ENCODE measurements around the gene SELENOW.
"Not testable (repeated sequence)": the region's sequence is repeated elsewhere in the genome, so short reads cannot be mapped to it uniquely, and the experiment has no call there.

Gene SELENOW

DNA sequence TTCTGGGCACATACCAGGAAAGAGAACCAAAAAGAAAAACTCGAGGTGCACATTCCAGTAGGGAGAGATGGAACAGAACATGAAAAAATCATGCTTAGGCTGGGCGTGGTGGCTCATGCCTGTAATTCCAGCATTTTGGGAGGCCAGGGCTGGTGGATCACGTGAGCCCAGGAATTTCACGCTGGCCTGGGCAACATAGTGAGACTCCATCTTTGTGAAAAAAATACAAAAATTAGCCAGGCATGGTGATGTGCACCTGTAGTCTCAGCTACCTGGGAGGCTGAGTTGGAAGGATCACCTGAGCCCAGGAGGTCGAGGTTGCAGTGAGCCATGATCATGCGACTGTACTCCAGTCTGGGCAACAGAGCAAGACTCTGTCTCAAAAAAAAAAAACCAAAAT is 7.2 kb upstream of the SELENOW start:
- DNase-seq; H2BK120ac ChIP-seq (ENCODE audit: low read depth, low read length); H3K18ac ChIP-seq (ENCODE audit: low read length); H4K5ac ChIP-seq (ENCODE audit: low read length); H2BK15ac ChIP-seq (replicated peaks; ENCODE audit: low read depth); H3K4ac ChIP-seq (ENCODE audit: low read depth, low read length); H3K4me1 ChIP-seq (ENCODE audit: control insufficient read depth, low read depth, low read length); H3K4me3 ChIP-seq (ENCODE audit: low read length); H3K79me2 ChIP-seq (ENCODE audit: control insufficient read depth, insufficient read depth, low read length); H3K23ac ChIP-seq (ENCODE audit: low read length); H3K56ac ChIP-seq (ENCODE audit: low read length); H3K27me3 ChIP-seq (ENCODE audit: insufficient read depth, low read length, poor library complexity); H3K36me3 ChIP-seq (ENCODE audit: control insufficient read depth, insufficient read depth, low read length); H2BK5ac ChIP-seq (ENCODE audit: low read length); H2AK5ac ChIP-seq (ENCODE audit: low read length); H3K9ac ChIP-seq (ENCODE audit: low read length); H3K27ac ChIP-seq (ENCODE audit: low read depth, low read length); H3K79me1 ChIP-seq (ENCODE audit: low read length); H4K8ac ChIP-seq (ENCODE audit: low read depth, low read length); H3K4me2 ChIP-seq (ENCODE audit: low read length): not testable (repeated sequence)
- no CpG with 5 or more reads among the region's 6 CpGs for WGBS (ENCODE audit: extremely low coverage, insufficient coverage, low lambda C conversion rate)

GRCh38 chr19:47776568-47776967 is 1.9 kb upstream of the SELENOW start:
- no peak overlapping the region for H2BK5ac ChIP-seq (ENCODE audit: low read length)
- no peak overlapping the region for H3K27ac ChIP-seq (ENCODE audit: low read depth, low read length)
- no peak overlapping the region for H2BK15ac ChIP-seq (replicated peaks; ENCODE audit: low read depth)
- H3K4me3 ChIP-seq (ENCODE audit: low read length) = no peak overlapping the region
- H2AK5ac ChIP-seq (ENCODE audit: low read length) = no peak overlapping the region
- H3K18ac ChIP-seq (ENCODE audit: low read length) = no peak overlapping the region
- H3K79me1 ChIP-seq (ENCODE audit: low read length) = peaks cover 16% of the 10 kb centered on the region
- no peak overlapping the region for H3K4me2 ChIP-seq (ENCODE audit: low read length)
- peak; percentile 82 for DNase-seq
- H3K4ac ChIP-seq (ENCODE audit: low read depth, low read length) = no peak overlapping the region
- no peaks in the 10 kb centered on the region for H3K27me3 ChIP-seq (ENCODE audit: insufficient read depth, low read length, poor library complexity)
- no peaks in the 10 kb centered on the region for H3K4me1 ChIP-seq (ENCODE audit: control insufficient read depth, low read depth, low read length)
- H4K8ac ChIP-seq (ENCODE audit: low read depth, low read length) = no peak overlapping the region
- no peak overlapping the region for H3K56ac ChIP-seq (ENCODE audit: low read length)
- H3K23ac ChIP-seq (ENCODE audit: low read length) = no peak overlapping the region
- no peak overlapping the region for H4K5ac ChIP-seq (ENCODE audit: low read length)
- no peak overlapping the region for H3K9ac ChIP-seq (ENCODE audit: low read length)
- H3K36me3 ChIP-seq (ENCODE audit: control insufficient read depth, insufficient read depth, low read length) = peaks cover 9% of the 10 kb centered on the region
- peaks cover 30% of the 10 kb centered on the region for H3K79me2 ChIP-seq (ENCODE audit: control insufficient read depth, insufficient read depth, low read length)
- WGBS (ENCODE audit: extremely low coverage, insufficient coverage, low lambda C conversion rate) = no CpG with 5 or more reads among the region's 4 CpGs
- no peak overlapping the region for H2BK120ac ChIP-seq (ENCODE audit: low read depth, low read length)

- peak overlapping the region; percentile 99 for H3K9ac ChIP-seq (ENCODE audit: low read length)
- WGBS (ENCODE audit: extremely low coverage, insufficient coverage, low lambda C conversion rate) = no CpG with 5 or more reads among the region's 23 CpGs
- not testable (repeated sequence) for H4K8ac ChIP-seq (ENCODE audit: low read depth, low read length); H2BK15ac ChIP-seq (replicated peaks; ENCODE audit: low read depth); H3K4me3 ChIP-seq (ENCODE audit: low read length); H3K4me2 ChIP-seq (ENCODE audit: low read length); H3K27me3 ChIP-seq (ENCODE audit: insufficient read depth, low read length, poor library complexity); H2BK120ac ChIP-seq (ENCODE audit: low read depth, low read length); H3K27ac ChIP-seq (ENCODE audit: low read depth, low read length); H2BK5ac ChIP-seq (ENCODE audit: low read length); DNase-seq; H3K4me1 ChIP-seq (ENCODE audit: control insufficient read depth, low read depth, low read length); H2AK5ac ChIP-seq (ENCODE audit: low read length); H4K5ac ChIP-seq (ENCODE audit: low read length); H3K23ac ChIP-seq (ENCODE audit: low read length)
- H3K18ac ChIP-seq (ENCODE audit: low read length) = peak overlapping the region; percentile 2
- peaks cover 32% of the 10 kb centered on the region for H3K79me2 ChIP-seq (ENCODE audit: control insufficient read depth, insufficient read depth, low read length)
- peaks cover 11% of the 10 kb centered on the region for H3K36me3 ChIP-seq (ENCODE audit: control insufficient read depth, insufficient read depth, low read length)
- H3K79me1 ChIP-seq (ENCODE audit: low read length) = peaks cover 17% of the 10 kb centered on the region
- H3K4ac ChIP-seq (ENCODE audit: low read depth, low read length) = peak overlapping the region; percentile 49
- peak overlapping the region; percentile 100 for H3K56ac ChIP-seq (ENCODE audit: low read length)
Measured at GRCh38 chr19:47777245-47778048, 1.1 kb upstream of the SELENOW start.

DNA sequence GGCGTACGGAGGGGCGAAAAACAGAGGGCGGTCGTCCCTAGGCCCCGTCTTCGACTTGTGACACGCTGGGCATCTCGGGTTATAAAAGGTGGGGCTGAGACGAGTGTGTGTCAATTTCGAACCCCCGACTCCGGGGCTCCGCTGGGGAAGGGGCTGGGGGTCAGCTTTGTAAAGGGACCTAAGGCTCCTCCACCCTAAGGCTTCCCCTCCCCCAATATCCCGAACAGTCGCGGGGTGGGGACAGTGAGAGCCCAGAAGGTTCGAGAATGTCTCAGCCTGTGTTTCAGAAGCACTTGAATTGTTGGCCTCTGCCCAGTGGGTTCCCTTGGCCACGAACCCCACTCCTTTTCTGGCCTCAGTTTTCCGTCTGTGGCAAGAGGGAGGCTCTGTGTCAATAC is 450 bp downstream of the SELENOW start:
- DNase-seq = no peak
- no peak overlapping the region for H4K5ac ChIP-seq (ENCODE audit: low read length)
- peak overlapping the region; percentile 57 for H3K27ac ChIP-seq (ENCODE audit: low read depth, low read length)
- WGBS (ENCODE audit: extremely low coverage, insufficient coverage, low lambda C conversion rate) = no CpG with 5 or more reads among the region's 20 CpGs
- peak overlapping the region; percentile 41 for H2BK5ac ChIP-seq (ENCODE audit: low read length)
- peaks cover 14% of the 10 kb centered on the region for H3K36me3 ChIP-seq (ENCODE audit: control insufficient read depth, insufficient read depth, low read length)
- no peak overlapping the region for H2BK15ac ChIP-seq (replicated peaks; ENCODE audit: low read depth)
- peak overlapping the region; percentile 90 for H3K4ac ChIP-seq (ENCODE audit: low read depth, low read length)
- H3K9ac ChIP-seq (ENCODE audit: low read length) = peak overlapping the region; percentile 99
- H3K27me3 ChIP-seq (ENCODE audit: insufficient read depth, low read length, poor library complexity) = no peaks in the 10 kb centered on the region
- H2BK120ac ChIP-seq (ENCODE audit: low read depth, low read length) = peak overlapping the region; percentile 14
- no peaks in the 10 kb centered on the region for H3K4me1 ChIP-seq (ENCODE audit: control insufficient read depth, low read depth, low read length)
- peak overlapping the region; percentile 32 for H2AK5ac ChIP-seq (ENCODE audit: low read length)
- no peak overlapping the region for H3K23ac ChIP-seq (ENCODE audit: low read length)
- H3K18ac ChIP-seq (ENCODE audit: low read length) = peak overlapping the region; percentile 86
- H3K4me3 ChIP-seq (ENCODE audit: low read length) = peak overlapping the region; percentile 96
- peaks cover 19% of the 10 kb centered on the region for H3K79me1 ChIP-seq (ENCODE audit: low read length)
- H3K56ac ChIP-seq (ENCODE audit: low read length) = peak overlapping the region; percentile 100
- peak overlapping the region; percentile 95 for H3K4me2 ChIP-seq (ENCODE audit: low read length)
- H4K8ac ChIP-seq (ENCODE audit: low read depth, low read length) = no peak overlapping the region
- peaks cover 32% of the 10 kb centered on the region for H3K79me2 ChIP-seq (ENCODE audit: control insufficient read depth, insufficient read depth, low read length)

GRCh38 chr19:47779524-47780214 is 1.2 kb downstream of the SELENOW start:
- peak overlapping the region; percentile 100 for H3K56ac ChIP-seq (ENCODE audit: low read length)
- no peaks in the 10 kb centered on the region for H3K27me3 ChIP-seq (ENCODE audit: insufficient read depth, low read length, poor library complexity)
- no peak for DNase-seq
- peaks cover 18% of the 10 kb centered on the region for H3K36me3 ChIP-seq (ENCODE audit: control insufficient read depth, insufficient read depth, low read length)
- H3K4me2 ChIP-seq (ENCODE audit: low read length) = peak overlapping the region; percentile 95
- H4K5ac ChIP-seq (ENCODE audit: low read length) = no peak overlapping the region
- H3K9ac ChIP-seq (ENCODE audit: low read length) = peak overlapping the region; percentile 99
- no CpG with 5 or more reads among the region's 24 CpGs for WGBS (ENCODE audit: extremely low coverage, insufficient coverage, low lambda C conversion rate)
- no peak overlapping the region for H2BK120ac ChIP-seq (ENCODE audit: low read depth, low read length)
- peaks cover 32% of the 10 kb centered on the region for H3K79me2 ChIP-seq (ENCODE audit: control insufficient read depth, insufficient read depth, low read length)
- no peak overlapping the region for H2BK5ac ChIP-seq (ENCODE audit: low read length)
- H3K27ac ChIP-seq (ENCODE audit: low read depth, low read length) = no peak overlapping the region
- H3K18ac ChIP-seq (ENCODE audit: low read length) = no peak overlapping the region
- H2AK5ac ChIP-seq (ENCODE audit: low read length) = no peak overlapping the region
- H3K23ac ChIP-seq (ENCODE audit: low read length) = no peak overlapping the region
- H3K4ac ChIP-seq (ENCODE audit: low read depth, low read length) = no peak overlapping the region
- no peak overlapping the region for H2BK15ac ChIP-seq (replicated peaks; ENCODE audit: low read depth)
- H3K4me1 ChIP-seq (ENCODE audit: control insufficient read depth, low read depth, low read length) = no peaks in the 10 kb centered on the region
- H3K79me1 ChIP-seq (ENCODE audit: low read length) = peaks cover 19% of the 10 kb centered on the region
- H4K8ac ChIP-seq (ENCODE audit: low read depth, low read length) = no peak overlapping the region
- H3K4me3 ChIP-seq (ENCODE audit: low read length) = peak overlapping the region; percentile 96

All from mesendoderm (in vitro differentiated cells).